Bronchial epithelial cell (primary cell): ENCODE results near the gene ANO8. TPM values are rescaled to one million over a fixed set of nuclear protein-coding genes. Genes with fewer than 3 reads are reported as not detected.

ENCODE experiments used
- DNase-seq: peaks from one replicate; pipeline ENCODE4 v3.0.0-alpha.2; 2010; ENCODE audit warnings: low read depth
- FAIRE-seq: peaks from 2 replicates; lab custom pipeline; 2011; peaks lifted over from hg19 to GRCh38; lab: Jason Lieb, UNC
- H3K27me3 ChIP-seq: 2 replicates; pipeline ENCODE4 v1.5.1; 2011; ENCODE audit warnings: low read length; ENCODE audit not compliant: control insufficient read depth, insufficient read depth
- H3K36me3 ChIP-seq: 2 replicates; pipeline ENCODE4 v1.5.1; 2011; ENCODE audit warnings: low read length; ENCODE audit not compliant: control insufficient read depth, insufficient read depth
- H3K4me3 ChIP-seq: 2 replicates; pipeline ENCODE4 v1.5.1; 2011; ENCODE audit warnings: mild to moderate bottlenecking, low read depth, low read length, control low read depth
- total RNA-seq: library from RNA; depleted of rRNA; stranded (reverse); fragments of >200 nt; gene quantifications from 2 replicates; pipeline ENCODE4 v1.2.1, GENCODE V29; 2014
- TF ChIP-seq, protein P1 (sequence below): IDR thresholded peaks from 2 replicates; pipeline ENCODE4 v1.5.1; 2011; ENCODE audit warnings: mild to moderate bottlenecking, moderate library complexity, low read length, control low read depth, inconsistent platforms; ENCODE audit not compliant: insufficient read depth, severe bottlenecking

ANO8 gene
- total RNA-seq, 1 donor from 2014 or later: 2.6 TPM

GRCh38 chr19:17305216-17305516, 29.5 kb downstream of the ANO8 start:
- FAIRE-seq (no peak), DNase-seq (no peak)
- Histone ChIP-seq H3K4me3 (no peak overlapping the region), H3K36me3 (no peaks in the 10 kb centered on the region), H3K27me3 (no peaks in the 10 kb centered on the region)
- TF ChIP-seq, protein P1, sequence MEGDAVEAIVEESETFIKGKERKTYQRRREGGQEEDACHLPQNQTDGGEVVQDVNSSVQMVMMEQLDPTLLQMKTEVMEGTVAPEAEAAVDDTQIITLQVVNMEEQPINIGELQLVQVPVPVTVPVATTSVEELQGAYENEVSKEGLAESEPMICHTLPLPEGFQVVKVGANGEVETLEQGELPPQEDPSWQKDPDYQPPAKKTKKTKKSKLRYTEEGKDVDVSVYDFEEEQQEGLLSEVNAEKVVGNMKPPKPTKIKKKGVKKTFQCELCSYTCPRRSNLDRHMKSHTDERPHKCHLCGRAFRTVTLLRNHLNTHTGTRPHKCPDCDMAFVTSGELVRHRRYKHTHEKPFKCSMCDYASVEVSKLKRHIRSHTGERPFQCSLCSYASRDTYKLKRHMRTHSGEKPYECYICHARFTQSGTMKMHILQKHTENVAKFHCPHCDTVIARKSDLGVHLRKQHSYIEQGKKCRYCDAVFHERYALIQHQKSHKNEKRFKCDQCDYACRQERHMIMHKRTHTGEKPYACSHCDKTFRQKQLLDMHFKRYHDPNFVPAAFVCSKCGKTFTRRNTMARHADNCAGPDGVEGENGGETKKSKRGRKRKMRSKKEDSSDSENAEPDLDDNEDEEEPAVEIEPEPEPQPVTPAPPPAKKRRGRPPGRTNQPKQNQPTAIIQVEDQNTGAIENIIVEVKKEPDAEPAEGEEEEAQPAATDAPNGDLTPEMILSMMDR: no peak

- FAIRE-seq (no peak), DNase-seq (peak; percentile 86)
- Histone ChIP-seq H3K27me3 (no peaks in the 10 kb centered on the region), H3K4me3 (no peak overlapping the region), H3K36me3 (no peaks in the 10 kb centered on the region)
- TF ChIP-seq, protein P1: no peak
These were observed 30.1 kb downstream of the ANO8 start for GRCh38 chr19:17304386-17305215.

GRCh38 chr19:17303940-17304267, 30.8 kb downstream of the ANO8 start:
- Histone ChIP-seq H3K36me3 (no peaks in the 10 kb centered on the region), H3K27me3 (no peaks in the 10 kb centered on the region), H3K4me3 (no peak overlapping the region)
- no peak for FAIRE-seq
- TF ChIP-seq, protein P1: no peak
- DNase-seq: peak; percentile 70

GRCh38 chr19:17303167-17303939, 31.3 kb downstream of the ANO8 start, which contains the start of gene ABHD8:
ABHD8 (minus strand) TSS chr19:17303425; CDS start chr19:17301616, 1,809 bp downstream.
- no peaks in the 10 kb centered on the region for H3K27me3 ChIP-seq
- peak within 1 kb of the TSS; percentile 70 for H3K4me3 ChIP-seq
- FAIRE-seq (no peak), DNase-seq (peak; percentile 81)
- TF ChIP-seq, protein P1: peak; percentile 55
- H3K36me3 ChIP-seq: no peaks in the 10 kb centered on the region

GRCh38 chr19:17302391-17303166, 32.1 kb downstream of the ANO8 start:
- Histone ChIP-seq H3K36me3 (no peaks in the 10 kb centered on the region), H3K27me3 (no peaks in the 10 kb centered on the region), H3K4me3 (peak overlapping the region; percentile 70)
- peak; percentile 20 for DNase-seq
- TF ChIP-seq, protein P1: no peak
- FAIRE-seq: no peak
